PC-9 (cell line): ENCODE results near the gene ZNF333. TPM values are rescaled to one million over a fixed set of nuclear protein-coding genes. Genes with fewer than 3 reads are reported as not detected.
A peak's percentile ranks its signal among the peaks of the same experiment; 100 is the strongest.
"Not testable (repeated sequence)": the region's sequence is repeated elsewhere in the genome, so short reads cannot be mapped to it uniquely, and the experiment has no call there.

Source experiments
- BruUV-seq: library from RNA; stranded (reverse); fragments of 400-500 nt; replicated peaks from 2 replicates; lab custom pipeline; 2021; lab: Mats Ljungman, UMichigan
- CTCF ChIA-PET: fragments of 300-600 bp; sonication (Branson Sonifier 250); formaldehyde crosslinking; loops from one replicate; lab custom pipeline; 2022; ENCODE audit warnings: antibody characterized with exemption; lab: Charles Lee
- POLR2A ChIA-PET: fragments of 300-600 bp; sonication (Branson Sonifier 250); formaldehyde crosslinking; loops from one replicate; lab custom pipeline; 2022; ENCODE audit warnings: antibody characterized with exemption; ENCODE audit not compliant: unreplicated experiment; lab: Charles Lee
- DNase-seq, 2 experiments: peaks; one replicate each; pipeline versions ENCODE4 v3.0.0 to v3.0.0-alpha.2; 2015 to 2022; ENCODE audit warnings: mixed read lengths in 1 of 2
- H2AFZ ChIP-seq: fragments of 200-600 bp; sonication (generic); 2 replicates; pipeline ENCODE4 v1.8.1; 2017; ENCODE audit warnings: antibody characterized with exemption
- H3F3A ChIP-seq: fragments of 200-600 bp; sonication (generic); 2 replicates; pipeline ENCODE4 v1.8.1; 2017; ENCODE audit warnings: antibody characterized with exemption, mild to moderate bottlenecking, low read depth; ENCODE audit not compliant: insufficient read depth
- H3K27ac ChIP-seq: fragments of 200-600 bp; sonication (generic); 2 replicates; pipeline ENCODE4 v1.6.1; 2016; ENCODE audit warnings: mixed run types
- H3K27me3 ChIP-seq: fragments of 200-600 bp; sonication (generic); 2 replicates; pipeline ENCODE4 v1.6.1; 2016; ENCODE audit warnings: low read depth, mixed run types; ENCODE audit not compliant: insufficient read depth
- H3K36me3 ChIP-seq: fragments of 200-600 bp; sonication (generic); 2 replicates; pipeline ENCODE4 v1.6.1; 2016; ENCODE audit warnings: low read depth, mixed run types
- H3K4me1 ChIP-seq: fragments of 200-600 bp; sonication (generic); replicated peaks from 2 replicates; pipeline ENCODE4 v1.6.1; 2016; ENCODE audit warnings: mixed run types; ENCODE audit not compliant: insufficient read depth
- H3K4me2 ChIP-seq: fragments of 200-600 bp; sonication (generic); 2 replicates; pipeline ENCODE4 v1.6.1; 2017; ENCODE audit warnings: mixed run types
- H3K4me3 ChIP-seq: fragments of 200-600 bp; sonication (generic); 2 replicates; pipeline ENCODE4 v1.6.1; 2016; ENCODE audit warnings: mixed run types
- H3K79me2 ChIP-seq: fragments of 200-600 bp; sonication (generic); 2 replicates; pipeline ENCODE4 v1.6.1; 2017; ENCODE audit warnings: low read depth, mixed run types
- H3K9me2 ChIP-seq: fragments of 200-600 bp; sonication (generic); 2 replicates; pipeline ENCODE4 v1.8.1; 2017; ENCODE audit warnings: mild to moderate bottlenecking; ENCODE audit not compliant: insufficient read depth
- H3K9me3 ChIP-seq: fragments of 200-600 bp; sonication (generic); 2 replicates; pipeline ENCODE4 v1.8.1; 2016; ENCODE audit warnings: low read depth; ENCODE audit not compliant: insufficient read depth
- H4K20me1 ChIP-seq: fragments of 200-600 bp; sonication (generic); 2 replicates; pipeline ENCODE4 v1.8.1; 2017; ENCODE audit not compliant: insufficient read depth
- CTCF ChIP-seq: fragments of 200-600 bp; sonication (generic); conservative IDR thresholded peaks from 2 replicates; pipeline ENCODE4 v1.6.1; 2017; ENCODE audit warnings: mixed run types, antibody characterized with exemption, mild to moderate bottlenecking, moderate library complexity
- EZH2 ChIP-seq: fragments of 200-600 bp; sonication (generic); IDR thresholded peaks from 2 replicates; pipeline ENCODE4 v1.8.0; 2017; ENCODE audit warnings: antibody characterized with exemption, low read depth
- intact Hi-C: fragments of 100-400 bp; cut with micrococcal nuclease; formaldehyde crosslinking; loops from one replicate; pipeline ENCODE4 v1.10.0; 2022; ENCODE audit not compliant: unreplicated experiment
- total RNA-seq: library from RNA; stranded (reverse); gene quantifications from 2 replicates; pipeline ENCODE4 v1.2.3, GENCODE V29; 2021

Gene ZNF333
- total RNA-seq, 1 experiment from 2014 or later, result 10.1 TPM

GRCh38 chr19:14774373-14774772, 84.5 kb downstream of the ZNF333 start:
- POLR2A ChIA-PET, result interaction anchor here (0.6 kb wide), 1 partner anchor 318 kb away, joined by 10 read pairs; no protein-coding TSS in a partner anchor
- Histone ChIP-seq H3F3A (no peaks in the 10 kb centered on the region), H3K9me2 (no peaks in the 10 kb centered on the region), H3K36me3 (no peaks in the 10 kb centered on the region), H3K27me3 (no peaks in the 10 kb centered on the region), H3K27ac (no peak overlapping the region), H4K20me1 (no peaks in the 10 kb centered on the region), H3K4me1 (no peaks in the 10 kb centered on the region; the same call in 1 of the 2 replicates), H3K4me2 (no peak overlapping the region), H3K79me2 (no peaks in the 10 kb centered on the region), H3K4me3 (no peak overlapping the region), H2AFZ (no peak overlapping the region), H3K9me3 (no peaks in the 10 kb centered on the region)
- intact Hi-C loops, result no loop called here
- BruUV-seq, result no TSS peak
- CTCF ChIA-PET, result interaction anchor here (0.6 kb wide), 1 partner anchor 154 kb away, joined by 4 read pairs; no protein-coding TSS in a partner anchor
- DNase-seq, result no peak
- no peak for TF ChIP-seq EZH2
- no peak for TF ChIP-seq CTCF

- H3K79me2 ChIP-seq, H3K4me1 ChIP-seq, H3K27ac ChIP-seq, BruUV-seq, H2AFZ ChIP-seq, POLR2A ChIA-PET, DNase-seq, H3F3A ChIP-seq, CTCF ChIA-PET, H3K36me3 ChIP-seq, intact Hi-C loops, H4K20me1 ChIP-seq, H3K9me3 ChIP-seq, H3K27me3 ChIP-seq, H3K9me2 ChIP-seq: not testable (repeated sequence)
- Histone ChIP-seq H3K4me3 (peak overlapping the region; percentile 65; the same call in 1 of the 2 replicates), H3K4me2 (peak overlapping the region; percentile 84; the same call in 1 of the 2 replicates)
Measured at GRCh38 chr19:14775326-14775725, 85.5 kb downstream of the ZNF333 start.

GRCh38 chr19:14775869-14776586, 86.2 kb downstream of the ZNF333 start:
- peak overlapping the region; percentile 84 for H3K4me2 ChIP-seq
- intact Hi-C loops, result no loop called here
- CTCF ChIA-PET, result interaction anchor here (0.9 to 1.0 kb wide), 2 partner anchors 14 to 202 kb away, joined by 4 to 5 read pairs; no protein-coding TSS in a partner anchor

GRCh38 chr19:14777645-14778044, 87.8 kb downstream of the ZNF333 start:
- H2AFZ ChIP-seq, DNase-seq, H4K20me1 ChIP-seq, BruUV-seq, H3K27me3 ChIP-seq, H3K9me3 ChIP-seq, H3K4me2 ChIP-seq, H3K79me2 ChIP-seq, H3K4me1 ChIP-seq, POLR2A ChIA-PET, H3K36me3 ChIP-seq, H3K27ac ChIP-seq, H3F3A ChIP-seq, H3K4me3 ChIP-seq, H3K9me2 ChIP-seq, intact Hi-C loops: not testable (repeated sequence)
- CTCF ChIA-PET, result interaction anchor here (0.6 kb wide), 1 partner anchor 124 kb away, joined by 9 read pairs; no protein-coding TSS in a partner anchor

More at GRCh38 chr19:14775869-14776586, 86.2 kb downstream of the ZNF333 start:
- TF ChIP-seq CTCF (no peak), EZH2 (no peak)
- no peaks in the 10 kb centered on the region for H3K79me2 ChIP-seq
- H3K9me3 ChIP-seq, result no peaks in the 10 kb centered on the region
- H3K36me3 ChIP-seq, result no peaks in the 10 kb centered on the region
- no peaks in the 10 kb centered on the region; the same call in 1 of the 2 replicates for H3K4me1 ChIP-seq
- POLR2A ChIA-PET, result no interaction called here
- no TSS peak for BruUV-seq
- H2AFZ ChIP-seq, result peak overlapping the region; percentile 66
- H3K4me3 ChIP-seq, result peak overlapping the region; percentile 65
- no peaks in the 10 kb centered on the region for H3K27me3 ChIP-seq
- no peak overlapping the region for H3K27ac ChIP-seq
- DNase-seq, result no peak
- no peaks in the 10 kb centered on the region for H3F3A ChIP-seq
- no peaks in the 10 kb centered on the region for H4K20me1 ChIP-seq
- no peaks in the 10 kb centered on the region for H3K9me2 ChIP-seq

GRCh38 chr19:14778110-14778845, 88.4 kb downstream of the ZNF333 start, which contains the start of gene ADGRE2:
Gene ADGRE2, minus strand, starts transcription at chr19:14778560. Its CDS starts 1,804 bp downstream, at chr19:14776756.
- H3K9me2 ChIP-seq, H3K4me3 ChIP-seq, DNase-seq, H2AFZ ChIP-seq, BruUV-seq, H3K36me3 ChIP-seq, H3K4me1 ChIP-seq, H4K20me1 ChIP-seq, H3K4me2 ChIP-seq, H3K27ac ChIP-seq, H3K9me3 ChIP-seq, H3K27me3 ChIP-seq, H3K79me2 ChIP-seq, H3F3A ChIP-seq, intact Hi-C loops: not testable (repeated sequence)
- ChIA-PET CTCF (interaction anchor here (0.6 kb wide), 1 partner anchor 125 kb away, joined by 9 read pairs; no protein-coding TSS in a partner anchor), POLR2A (interaction anchor here (0.6 kb wide), 2 partner anchors 29 to 204 kb away, joined by 5 to 8 read pairs; no protein-coding TSS in a partner anchor)
